Activated T-helper 1 cell treated with anti-CD3 and anti-CD28 coated beads, Interleukin-2, amount 50 U/mL, for 16 hours (primary cell): ENCODE measurements around the gene METAP2.
A peak's percentile ranks its signal among the peaks of the same experiment; 100 is the strongest.

Experiments
- DNase-seq, 2 donors: peaks; one replicate each; pipeline ENCODE4 v3.0.0-alpha.2; 2020; ENCODE audit warnings: low read depth in 1 of 2, low spot score in 1 of 2

METAP2 gene

GRCh38 chr12:95509300-95509699 is 35.3 kb downstream of the METAP2 start:
- DNase-seq = no peak

GRCh38 chr12:95511977-95512376 is 38.0 kb downstream of the METAP2 start:
- no peak for DNase-seq

- no peak for DNase-seq
These were observed 39.6 kb downstream of the METAP2 start for GRCh38 chr12:95513599-95513998.

- no peak for DNase-seq
These were observed 41.2 kb downstream of the METAP2 start for GRCh38 chr12:95515197-95515596.

- DNase-seq = no peak
These were observed 42.8 kb downstream of the METAP2 start for GRCh38 chr12:95516757-95517156.

GRCh38 chr12:95517246-95517645 is 43.3 kb downstream of the METAP2 start:
- DNase-seq = no peak

- no peak for DNase-seq
These were observed 45.0 kb downstream of the METAP2 start for GRCh38 chr12:95518944-95519343.

- no peak for DNase-seq
These were observed 46.9 kb downstream of the METAP2 start for GRCh38 chr12:95520816-95521215.

GRCh38 chr12:95522692-95523091 is 48.7 kb downstream of the METAP2 start:
- no peak for DNase-seq

GRCh38 chr12:95528431-95528830 is 54.5 kb downstream of the METAP2 start:
- DNase-seq = no peak

GRCh38 chr12:95529693-95530225 is 55.8 kb downstream of the METAP2 start:
- DNase-seq = no peak

GRCh38 chr12:95532851-95533250 is 58.9 kb downstream of the METAP2 start:
- no peak for DNase-seq

GRCh38 chr12:95533985-95534384 is 60.0 kb downstream of the METAP2 start:
- no peak for DNase-seq

GRCh38 chr12:95538006-95538405 is 64.1 kb downstream of the METAP2 start:
- DNase-seq = no peak

GRCh38 chr12:95538656-95539055 is 64.7 kb downstream of the METAP2 start:
- no peak for DNase-seq

GRCh38 chr12:95541436-95541835 is 67.5 kb downstream of the METAP2 start:
- DNase-seq = no peak

GRCh38 chr12:95543305-95543704 is 69.4 kb downstream of the METAP2 start:
- no peak for DNase-seq

- DNase-seq = no peak
These were observed 70.8 kb downstream of the METAP2 start for GRCh38 chr12:95544756-95545155.

GRCh38 chr12:95545303-95545702 is 71.4 kb downstream of the METAP2 start:
- DNase-seq = no peak

- no peak for DNase-seq
These were observed 72.0 kb downstream of the METAP2 start for GRCh38 chr12:95545731-95546490.

- no peak for DNase-seq
These were observed 72.5 kb downstream of the METAP2 start for GRCh38 chr12:95546491-95546813.

- no peak for DNase-seq
These were observed 73.6 kb downstream of the METAP2 start for GRCh38 chr12:95547522-95548055.

- DNase-seq = peak in 1 of 2 donors; percentile 2
These were observed 74.1 kb downstream of the METAP2 start for GRCh38 chr12:95548056-95548538.
